ENCODE results near the gene FAS. TPM values are rescaled to one million over a fixed set of nuclear protein-coding genes. Genes with fewer than 3 reads are reported as not detected.

The FAS gene
- polyA plus RNA-seq, 1 of the 3 experiments (the other 2 are of a cell fraction) = 31.5 TPM

- no peak for TF ChIP-seq ZBTB33 (IDR thresholded peaks at IDR 0.05; ENCODE audit: borderline replicate concordance, low read depth)
Observed at GRCh38 chr10:88958721-88959120, 31.9 kb upstream of the FAS start (continued).

- no peaks in the 10 kb centered on the region for H3K9me2 ChIP-seq
- no peaks in the 10 kb centered on the region for H3K36me3 ChIP-seq (replicated peaks in 1 of 2; ENCODE audit: control insufficient read depth in 1 of 2, insufficient read depth in 2 of 2, low read length in 1 of 2)
- H3K4me3 ChIP-seq (ENCODE audit: low read depth in 2 of 2, low read length in 1 of 2) = no peak overlapping the region
- no peaks in the 10 kb centered on the region for H4K20me1 ChIP-seq (ENCODE audit: insufficient read depth)
- ChIA-PET CTCF (no interaction called here), POLR2A (no interaction called here)
- H3K9me3 ChIP-seq = no peaks in the 10 kb centered on the region
- H3K27ac ChIP-seq (ENCODE audit: low read depth in 2 of 2, low read length in 1 of 2) = no peak overlapping the region
- H3K4me1 ChIP-seq (ENCODE audit: control insufficient read depth in 1 of 2, insufficient read depth in 2 of 2, low read depth in 1 of 2, low read length in 1 of 2) = no peaks in the 10 kb centered on the region
- H2AFZ ChIP-seq (ENCODE audit: low read depth) = no peak overlapping the region
- 90% methylated on average over 1 of the region's 1 CpG for WGBS (ENCODE audit: low lambda C conversion rate)
- DNase-seq = no peak
- no peaks in the 10 kb centered on the region for H3K79me2 ChIP-seq (ENCODE audit: insufficient read depth)
- no peaks in the 10 kb centered on the region for H3F3A ChIP-seq (replicated peaks; ENCODE audit: insufficient read depth)
- no peak overlapping the region for H3K9ac ChIP-seq
- TF ChIP-seq CTCF (IDR thresholded peaks at IDR 0.05) (no peak), MXI1 (IDR thresholded peaks at IDR 0.05; ENCODE audit: low read depth, low read length) (no peak), SIN3A (IDR thresholded peaks at IDR 0.05; ENCODE audit: borderline replicate concordance, low read depth, low read length) (no peak), NRF1 (IDR thresholded peaks at IDR 0.05; ENCODE audit: low read depth, low read length) (no peak), NFIC (IDR thresholded peaks at IDR 0.05; ENCODE audit: borderline replicate concordance) (no peak), RFX5 (IDR thresholded peaks at IDR 0.05; ENCODE audit: low read length) (no peak), FOXM1 (IDR thresholded peaks at IDR 0.05; ENCODE audit: low read depth) (no peak), GATA2 (CRISPR knock-in tag; IDR thresholded peaks at IDR 0.05) (no peak), USF2 (IDR thresholded peaks at IDR 0.05; ENCODE audit: borderline replicate concordance, low read depth, low read length) (no peak), SMC3 (IDR thresholded peaks at IDR 0.05; ENCODE audit: low read depth, low read length) (no peak), TEAD4 (IDR thresholded peaks at IDR 0.05; ENCODE audit: borderline replicate concordance, insufficient read depth) (no peak), IRF3 (IDR thresholded peaks at IDR 0.05; ENCODE audit: low read depth, low read length) (no peak), RXRA (IDR thresholded peaks at IDR 0.05; ENCODE audit: borderline replicate concordance, low read depth) (no peak), MEF2A (IDR thresholded peaks at IDR 0.05; ENCODE audit: borderline replicate concordance, low read depth) (no peak)
- H3K27me3 ChIP-seq (ENCODE audit: insufficient read depth) = no peaks in the 10 kb centered on the region
- no peak overlapping the region for H3K4me2 ChIP-seq
Observed at GRCh38 chr10:88960802-88961201, 29.8 kb upstream of the FAS start.
